ENCODE measurements around the gene DOK3. TPM values are rescaled to one million over a fixed set of nuclear protein-coding genes. Genes with fewer than 3 reads are reported as not detected.

Gene DOK3
- total and polyA plus RNA-seq, 8 donors: 5.8 to 90.5 (median 7.1) TPM

GRCh38 chr5:177478711-177479646 is 30.6 kb downstream of the DOK3 start:
- Histone ChIP-seq H3K36me3 (peaks cover 0 to 30% of the 10 kb centered on the region in 2 donors), H3K9me3 (no peaks in the 10 kb centered on the region), H3K27me3 (peaks cover 0 to 10% of the 10 kb centered on the region in 2 donors), H3K27ac (peak overlapping the region; percentile 26 to 73), H3K4me3 (no peak overlapping the region), H3K4me1 (peaks cover 20 to 36% of the 10 kb centered on the region in 2 donors)
- peak in 3 of 4 donors; percentile 79 to 86 (median 80) for DNase-seq
- ATAC-seq: peak; percentile 63
- TF ChIP-seq CTCF (IDR thresholded peaks at IDR 0.05): no peak
- intact Hi-C loops (cut with DNase I): no loop called here

- H3K27ac ChIP-seq: no peak overlapping the region
- intact Hi-C loops (cut with DNase I): no loop called here
- TF ChIP-seq CTCF (IDR thresholded peaks at IDR 0.05): no peak
- peaks cover 0 to 21% of the 10 kb centered on the region in 2 donors for H3K27me3 ChIP-seq
- no peaks in the 10 kb centered on the region for H3K9me3 ChIP-seq
- ATAC-seq: no peak
- H3K4me3 ChIP-seq: no peak overlapping the region
- peaks cover 0 to 19% of the 10 kb centered on the region in 2 donors for H3K36me3 ChIP-seq
- no peak for DNase-seq
- peaks cover 20 to 36% of the 10 kb centered on the region in 2 donors for H3K4me1 ChIP-seq
Observed at GRCh38 chr5:177477701-177478477, 31.7 kb downstream of the DOK3 start.

GRCh38 chr5:177476531-177477233 is 32.9 kb downstream of the DOK3 start:
- DNase-seq: peak in 1 of 4 donors; percentile 79
- H3K4me1 ChIP-seq: peaks cover 31 to 49% of the 10 kb centered on the region in 2 donors
- H3K9me3 ChIP-seq: no peaks in the 10 kb centered on the region
- ATAC-seq: no peak
- H3K36me3 ChIP-seq: peaks cover 0 to 8% of the 10 kb centered on the region in 2 donors
- H3K27me3 ChIP-seq: peaks cover 0 to 33% of the 10 kb centered on the region in 2 donors
- no peak overlapping the region for H3K27ac ChIP-seq
- intact Hi-C loops (cut with DNase I): no loop called here
- no peak for TF ChIP-seq CTCF (IDR thresholded peaks at IDR 0.05)
- no peak overlapping the region for H3K4me3 ChIP-seq

GRCh38 chr5:177475563-177476427 is 33.8 kb downstream of the DOK3 start:
- H3K36me3 ChIP-seq: no peaks in the 10 kb centered on the region
- H3K9me3 ChIP-seq: no peaks in the 10 kb centered on the region
- no peak for DNase-seq
- peaks cover 0 to 33% of the 10 kb centered on the region in 2 donors for H3K27me3 ChIP-seq
- intact Hi-C loops (cut with DNase I): no loop called here
- peaks cover 32 to 55% of the 10 kb centered on the region in 2 donors for H3K4me1 ChIP-seq
- TF ChIP-seq CTCF (IDR thresholded peaks at IDR 0.05): no peak
- no peak overlapping the region for H3K27ac ChIP-seq
- H3K4me3 ChIP-seq: no peak overlapping the region
- ATAC-seq: no peak
